RWPE1 (cell line): ENCODE results near the gene ALK.

Source experiments
- CTCF ChIA-PET: fragments of 350-600 bp; sonication (Branson Sonifier 250); formaldehyde crosslinking; extraction: SDS; loops from one replicate; lab custom pipeline; 2021; lab: Yijun Ruan, JAX
- POLR2A ChIA-PET: fragments of 400-600 bp; formaldehyde crosslinking; extraction: SDS; loops from one replicate; lab custom pipeline; 2020; ENCODE audit warnings: antibody characterized with exemption; ENCODE audit not compliant: low non-redundant PET; lab: Yijun Ruan, JAX
- DNase-seq: peaks from one replicate; pipeline ENCODE4 v3.0.0; 2012; ENCODE audit warnings: low spot score
- H3K27ac ChIP-seq: fragments of 450-650 bp; 2 replicates; pipeline ENCODE4 v1.5.1; 2017
- TF ChIP-seq, protein P1 (sequence below): fragments of 450-650 bp; conservative IDR thresholded peaks from 2 replicates; pipeline ENCODE4 v1.5.1; 2017; ENCODE audit warnings: low read depth, mild to moderate bottlenecking

ALK gene

DNA sequence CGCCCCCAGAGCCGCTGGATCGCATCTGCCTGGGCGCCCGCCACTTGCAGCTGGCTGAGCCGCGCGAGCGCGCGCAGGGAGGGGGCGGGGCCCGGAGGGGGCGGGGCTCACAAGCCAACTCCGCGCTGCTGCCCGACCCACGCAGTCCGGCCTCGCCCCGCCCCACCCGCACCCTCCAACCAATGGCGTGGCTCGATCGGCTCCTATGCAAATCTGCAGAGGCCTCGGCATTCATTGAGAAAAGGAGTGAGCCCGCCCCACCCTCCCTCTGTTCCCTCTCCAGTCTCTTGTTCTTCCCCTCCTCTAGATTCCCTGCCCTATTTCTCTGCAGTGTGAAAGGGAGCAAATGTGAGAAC is at the start of gene ALK:
Gene ALK (minus strand): TSS at position 27 of the 356 bp plus-strand sequence. CDS start 927 bp downstream, outside the sequence.
- TF ChIP-seq, protein P1, sequence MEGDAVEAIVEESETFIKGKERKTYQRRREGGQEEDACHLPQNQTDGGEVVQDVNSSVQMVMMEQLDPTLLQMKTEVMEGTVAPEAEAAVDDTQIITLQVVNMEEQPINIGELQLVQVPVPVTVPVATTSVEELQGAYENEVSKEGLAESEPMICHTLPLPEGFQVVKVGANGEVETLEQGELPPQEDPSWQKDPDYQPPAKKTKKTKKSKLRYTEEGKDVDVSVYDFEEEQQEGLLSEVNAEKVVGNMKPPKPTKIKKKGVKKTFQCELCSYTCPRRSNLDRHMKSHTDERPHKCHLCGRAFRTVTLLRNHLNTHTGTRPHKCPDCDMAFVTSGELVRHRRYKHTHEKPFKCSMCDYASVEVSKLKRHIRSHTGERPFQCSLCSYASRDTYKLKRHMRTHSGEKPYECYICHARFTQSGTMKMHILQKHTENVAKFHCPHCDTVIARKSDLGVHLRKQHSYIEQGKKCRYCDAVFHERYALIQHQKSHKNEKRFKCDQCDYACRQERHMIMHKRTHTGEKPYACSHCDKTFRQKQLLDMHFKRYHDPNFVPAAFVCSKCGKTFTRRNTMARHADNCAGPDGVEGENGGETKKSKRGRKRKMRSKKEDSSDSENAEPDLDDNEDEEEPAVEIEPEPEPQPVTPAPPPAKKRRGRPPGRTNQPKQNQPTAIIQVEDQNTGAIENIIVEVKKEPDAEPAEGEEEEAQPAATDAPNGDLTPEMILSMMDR, result no peak
- no peak within 1 kb of the TSS for H3K27ac ChIP-seq
- peak; percentile 96 for DNase-seq
- POLR2A ChIA-PET, result no interaction called here
- CTCF ChIA-PET, result interaction anchor here (0.6 to 2.9 kb wide), 2 partner anchors 150 to 854 kb away, joined by 4 to 23 read pairs; no protein-coding TSS in a partner anchor

DNA sequence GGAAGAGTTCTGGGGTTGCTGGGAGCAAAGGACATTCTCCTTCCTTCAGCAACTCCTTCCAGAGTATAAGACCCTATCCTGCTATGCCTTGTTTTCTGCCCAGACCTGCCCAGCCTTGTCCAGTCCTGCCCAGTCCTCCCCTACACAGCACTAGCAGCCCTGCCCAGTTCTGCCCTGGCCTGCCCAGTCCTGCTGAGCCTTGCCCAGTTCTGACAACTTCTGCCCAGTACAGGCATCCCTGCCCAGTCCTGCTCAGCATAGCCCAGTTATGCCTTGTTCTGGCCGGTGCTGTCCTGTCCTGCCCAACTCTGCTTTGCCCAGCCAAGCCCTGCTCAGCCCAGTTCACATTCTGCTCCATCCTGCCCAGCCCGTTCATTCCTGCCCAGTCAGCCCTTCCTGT is 44.9 kb upstream of the ALK start:
- TF ChIP-seq, protein P1, result no peak
- CTCF ChIA-PET, result no interaction called here

DNA sequence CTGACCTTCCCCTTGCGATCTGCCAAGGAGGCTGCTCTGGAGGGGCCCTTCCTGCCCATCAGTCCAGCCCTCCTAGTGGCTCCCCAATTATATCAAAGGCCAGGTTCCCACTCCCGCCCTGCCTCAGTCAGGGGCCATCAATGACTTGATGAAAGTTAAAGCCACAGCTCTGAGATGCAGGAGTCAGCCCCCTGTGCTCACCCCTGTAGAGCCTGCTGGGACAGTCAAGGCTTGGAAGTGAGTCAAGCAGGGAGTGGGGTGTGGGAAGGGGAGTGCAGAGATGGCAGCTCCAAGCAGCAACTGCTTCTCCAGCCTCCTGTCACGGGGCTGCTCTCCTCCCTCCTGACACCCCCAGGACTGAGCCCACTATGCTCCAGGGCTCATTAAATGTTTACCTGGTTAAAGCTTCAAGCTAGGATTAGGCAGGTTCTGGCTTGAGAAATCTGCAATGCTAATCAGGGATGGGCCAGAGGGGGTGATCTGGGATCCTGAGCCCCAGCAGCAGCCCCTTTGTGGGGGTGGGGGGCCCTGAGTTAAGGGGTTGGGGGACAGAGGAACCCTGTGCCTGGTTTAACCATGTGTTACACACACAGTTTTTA is 42.7 kb upstream of the ALK start:
- TF ChIP-seq, protein P1, result no peak
- CTCF ChIA-PET, result interaction anchor here (0.6 kb wide), 1 partner anchor 225 kb away, joined by 6 read pairs; no protein-coding TSS in a partner anchor
- no peak for DNase-seq
- POLR2A ChIA-PET, result no interaction called here
- H3K27ac ChIP-seq, result no peak overlapping the region

More for the DNA sequence above, 44.9 kb upstream of the ALK start:
- peak; percentile 13 for DNase-seq
- POLR2A ChIA-PET, result no interaction called here
- peak overlapping the region; percentile 40 for H3K27ac ChIP-seq

DNA sequence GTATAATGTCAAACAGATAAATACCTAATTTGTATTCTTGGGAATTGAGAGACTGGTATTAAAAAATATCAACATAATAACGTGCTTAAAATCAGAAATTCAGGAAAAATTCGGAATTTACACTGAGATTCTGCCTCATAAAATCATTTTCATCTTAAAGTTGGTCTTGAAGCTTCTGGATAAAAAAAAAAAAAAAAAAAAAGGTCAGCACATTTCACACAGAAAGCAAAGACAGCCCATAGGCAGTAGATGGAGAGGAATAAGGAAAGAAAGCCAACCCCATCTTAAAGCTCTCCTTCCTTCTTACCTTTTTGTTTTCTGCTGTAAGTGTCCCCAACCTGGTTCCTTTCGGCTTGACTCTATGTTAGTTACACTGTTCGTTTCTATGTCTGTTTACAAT is 41.5 kb upstream of the ALK start:
- no peak for DNase-seq
- TF ChIP-seq, protein P1, result no peak
- no peak overlapping the region for H3K27ac ChIP-seq
- CTCF ChIA-PET, result interaction anchor here (0.6 kb wide), 1 partner anchor 749 kb away, joined by 6 read pairs; no protein-coding TSS in a partner anchor
- POLR2A ChIA-PET, result no interaction called here

DNA sequence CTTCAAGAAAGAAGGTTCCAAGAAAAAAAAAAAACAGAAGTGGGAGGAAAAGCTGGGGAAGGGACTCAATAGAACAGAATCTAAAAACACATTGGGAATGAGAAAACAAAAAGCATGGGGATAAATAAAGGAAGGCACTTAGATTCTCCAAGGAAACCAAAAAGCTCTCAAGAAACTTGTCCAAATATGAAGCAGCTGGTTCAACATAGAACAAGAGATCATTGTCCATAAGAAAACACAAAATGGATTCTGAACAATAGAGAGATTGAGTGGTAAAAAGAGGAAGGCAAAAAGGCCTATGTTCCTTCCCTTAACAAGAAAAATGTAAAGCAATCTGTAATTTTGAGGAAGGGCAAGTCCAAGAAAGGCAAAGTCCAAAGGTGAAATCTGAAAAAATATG is 32.9 kb upstream of the ALK start:
- no peak overlapping the region for H3K27ac ChIP-seq
- POLR2A ChIA-PET, result no interaction called here
- CTCF ChIA-PET, result interaction anchor here (0.6 kb wide), 1 partner anchor 141 kb away, joined by 4 read pairs; no protein-coding TSS in a partner anchor
- DNase-seq, result no peak
- TF ChIP-seq, protein P1, result no peak

DNA sequence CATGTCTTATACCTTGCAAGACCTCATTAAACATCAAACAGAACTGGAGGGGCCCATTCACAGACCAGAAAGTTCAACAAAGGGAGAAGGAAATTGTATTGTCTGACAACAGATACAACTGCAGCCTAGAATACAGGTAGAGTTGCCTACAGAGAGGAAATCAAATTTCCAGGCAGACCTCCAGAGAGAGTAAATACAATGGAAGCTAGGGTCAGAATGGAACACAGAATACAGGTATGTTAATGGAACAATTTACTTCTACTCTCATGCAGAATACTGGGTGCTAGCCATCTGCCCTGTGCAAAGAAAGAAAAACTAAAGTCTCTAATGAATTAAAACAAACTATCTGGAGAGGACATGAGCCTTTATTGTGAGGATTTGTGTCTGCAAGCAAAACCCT is 31.6 kb upstream of the ALK start:
- CTCF ChIA-PET, result no interaction called here
- TF ChIP-seq, protein P1, result no peak
- no peak overlapping the region for H3K27ac ChIP-seq
- no peak for DNase-seq
- POLR2A ChIA-PET, result no interaction called here
